ENCODE results near the gene MTA2.

DNA sequence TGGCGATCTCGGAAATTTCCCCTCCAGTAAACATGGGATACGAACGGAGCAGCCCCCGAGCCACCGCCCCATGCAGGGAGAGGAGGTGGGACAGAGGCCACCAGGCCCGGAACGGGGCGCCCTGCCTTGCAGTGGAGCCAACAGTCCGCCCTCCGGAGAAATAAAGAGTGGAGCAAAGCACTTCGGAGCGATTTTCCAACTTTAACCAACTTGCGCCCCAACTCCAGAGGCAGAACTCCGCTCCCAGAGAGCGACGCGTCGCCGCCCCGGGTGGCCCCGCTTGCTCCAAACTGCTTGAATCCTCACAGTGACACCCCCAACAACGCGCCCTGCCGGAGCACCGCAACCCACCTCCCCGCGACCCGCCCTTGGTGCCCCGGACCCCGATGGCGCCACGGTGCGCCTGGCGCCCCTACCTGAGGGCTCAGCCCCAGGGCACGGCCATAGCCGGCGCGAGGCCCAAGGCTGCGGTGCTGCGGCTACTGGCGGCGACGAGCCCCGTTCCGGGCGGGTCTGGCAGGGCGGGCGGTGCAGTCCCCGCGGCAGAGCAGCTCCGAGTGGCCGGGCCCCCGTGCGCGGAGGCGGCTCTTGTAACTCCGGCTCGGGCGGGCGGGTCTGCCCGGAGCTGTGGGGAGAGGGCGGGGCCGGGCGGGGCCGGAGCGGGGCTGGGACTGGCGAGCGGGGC lies 55.3 kb downstream of the MTA2 start, which contains the start of gene AHNAK:
- TF ChIP-seq, protein P1, sequence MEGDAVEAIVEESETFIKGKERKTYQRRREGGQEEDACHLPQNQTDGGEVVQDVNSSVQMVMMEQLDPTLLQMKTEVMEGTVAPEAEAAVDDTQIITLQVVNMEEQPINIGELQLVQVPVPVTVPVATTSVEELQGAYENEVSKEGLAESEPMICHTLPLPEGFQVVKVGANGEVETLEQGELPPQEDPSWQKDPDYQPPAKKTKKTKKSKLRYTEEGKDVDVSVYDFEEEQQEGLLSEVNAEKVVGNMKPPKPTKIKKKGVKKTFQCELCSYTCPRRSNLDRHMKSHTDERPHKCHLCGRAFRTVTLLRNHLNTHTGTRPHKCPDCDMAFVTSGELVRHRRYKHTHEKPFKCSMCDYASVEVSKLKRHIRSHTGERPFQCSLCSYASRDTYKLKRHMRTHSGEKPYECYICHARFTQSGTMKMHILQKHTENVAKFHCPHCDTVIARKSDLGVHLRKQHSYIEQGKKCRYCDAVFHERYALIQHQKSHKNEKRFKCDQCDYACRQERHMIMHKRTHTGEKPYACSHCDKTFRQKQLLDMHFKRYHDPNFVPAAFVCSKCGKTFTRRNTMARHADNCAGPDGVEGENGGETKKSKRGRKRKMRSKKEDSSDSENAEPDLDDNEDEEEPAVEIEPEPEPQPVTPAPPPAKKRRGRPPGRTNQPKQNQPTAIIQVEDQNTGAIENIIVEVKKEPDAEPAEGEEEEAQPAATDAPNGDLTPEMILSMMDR (conservative IDR thresholded peaks at IDR 0.05; ENCODE audit: low read depth, low read length) = no peak
- TF ChIP-seq EZH2 (IDR thresholded peaks at IDR 0.05; ENCODE audit: borderline replicate concordance, low read depth, low read length, poor library complexity, severe bottlenecking) = no peak

All from A673 (cell line).